Endothelial cell of umbilical vein (primary cell): Measurements from ENCODE around the gene IL6. TPM values are rescaled to one million over a fixed set of nuclear protein-coding genes. Genes with fewer than 3 reads are reported as not detected.

Source experiments
- BruUV-seq: library from RNA; stranded (reverse); fragments of 400-500 nt; replicated peaks from 2 replicates; lab custom pipeline; 2021; lab: Mats Ljungman, UMichigan
- CTCF ChIA-PET: fragments of 300-600, 350-600 bp; sonication (Branson Sonifier 250); formaldehyde crosslinking; loops from one replicate; lab custom pipeline; 2021; ENCODE audit warnings: antibody characterized with exemption, inconsistent platforms; lab: Charles Lee
- POLR2A ChIA-PET: fragments of 300-600, 350-600 bp; sonication (Branson Sonifier 250); formaldehyde crosslinking; loops from one replicate; lab custom pipeline; 2021; ENCODE audit warnings: antibody characterized with exemption, inconsistent platforms; lab: Charles Lee
- DNase-seq: peaks from one replicate; pipeline ENCODE4 v3.0.0-alpha.2; 2011; ENCODE audit warnings: low read depth, low spot score
- FAIRE-seq: peaks from 2 replicates; lab custom pipeline; 2011; peaks lifted over from hg19 to GRCh38; lab: Jason Lieb, UNC
- H2AFZ ChIP-seq: 2 replicates; pipeline ENCODE4 v1.6.0; 2012; ENCODE audit warnings: low read depth, low read length, control low read depth, inconsistent platforms
- H3K27ac ChIP-seq: 2 replicates; pipeline ENCODE4 v1.5.1; 2011; ENCODE audit warnings: low read depth, mild to moderate bottlenecking, control low read depth, low read length, moderate library complexity; ENCODE audit not compliant: insufficient read depth
- H3K27me3 ChIP-seq, 2 experiments: 2 replicates each; pipeline versions ENCODE4 v1.6.0 to v1.6.1; 2011; ENCODE audit warnings: low read length in 2 of 2, mixed read lengths in 1 of 2; ENCODE audit not compliant: control insufficient read depth in 2 of 2, insufficient read depth in 2 of 2
- H3K36me3 ChIP-seq, 2 experiments: 2 replicates in 1 of 2; 3 replicates in 1 of 2; pipeline ENCODE4 v1.5.1; 2011; ENCODE audit warnings: low read length in 2 of 2, mild to moderate bottlenecking in 1 of 2, moderate library complexity in 1 of 2; ENCODE audit not compliant: control insufficient read depth in 2 of 2, insufficient read depth in 2 of 2; ENCODE audit errors: extremely low read depth in 1 of 2
- H3K4me1 ChIP-seq: 3 replicates; pipeline ENCODE4 v1.5.1; 2011; ENCODE audit warnings: mild to moderate bottlenecking, low read length; ENCODE audit not compliant: control insufficient read depth, insufficient read depth; ENCODE audit errors: extremely low read depth
- H3K4me2 ChIP-seq: 2 replicates; pipeline ENCODE4 v1.6.1; 2011; ENCODE audit warnings: low read length, control low read depth, mixed read lengths; ENCODE audit not compliant: insufficient read depth
- H3K4me3 ChIP-seq, 3 experiments: fragments of 200-600 bp in 1 of 3; sonication (generic), shearing (Covaris generic) in 1 of 3; replicated peaks in 1 of 3; 2 replicates each; pipeline ENCODE4 v1.5.1; 2011 to 2016; ENCODE audit warnings: control low read depth in 3 of 3, low read length in 3 of 3, mild to moderate bottlenecking in 2 of 3, inconsistent platforms in 1 of 3, low read depth in 1 of 3, moderate library complexity in 1 of 3; ENCODE audit not compliant: insufficient read depth in 1 of 3
- H3K79me2 ChIP-seq: 2 replicates; pipeline ENCODE4 v1.6.0; 2012; ENCODE audit warnings: low read length, inconsistent platforms; ENCODE audit not compliant: control insufficient read depth, insufficient read depth
- H3K9ac ChIP-seq: replicated peaks from 2 replicates; pipeline ENCODE3; 2011; ENCODE audit warnings: low read length, control low read depth; ENCODE audit not compliant: insufficient read depth; ENCODE audit errors: extremely low read depth
- H3K9me1 ChIP-seq: replicated peaks from 3 replicates; pipeline ENCODE4 v1.6.0; 2011; ENCODE audit warnings: mild to moderate bottlenecking, low read length; ENCODE audit not compliant: control insufficient read depth, insufficient read depth; ENCODE audit errors: extremely low read depth
- H3K9me3 ChIP-seq: replicated peaks from 2 replicates; pipeline ENCODE4 v1.5.1; 2012; ENCODE audit warnings: low read length, inconsistent platforms; ENCODE audit not compliant: control insufficient read depth, insufficient read depth
- H4K20me1 ChIP-seq: replicated peaks from 2 replicates; pipeline ENCODE3; 2011; ENCODE audit warnings: mild to moderate bottlenecking, low read length; ENCODE audit not compliant: control insufficient read depth, insufficient read depth; ENCODE audit errors: extremely low read depth
- CTCF ChIP-seq, 2 donors: IDR thresholded peaks; 1 replicate in 1 of 2; 2 replicates in 1 of 2; pipeline ENCODE4 v1.5.1; 2011; ENCODE audit warnings: low read length in 2 of 2, mild to moderate bottlenecking in 2 of 2, moderate library complexity in 2 of 2, control low read depth in 1 of 2, inconsistent platforms in 1 of 2, low read depth in 1 of 2; ENCODE audit not compliant: insufficient read depth in 1 of 2; ENCODE audit errors: extremely low read depth in 1 of 2
- EZH2 ChIP-seq: IDR thresholded peaks from 2 replicates; pipeline ENCODE4 v1.6.1; 2012; ENCODE audit warnings: borderline replicate concordance, low read depth, mild to moderate bottlenecking, moderate library complexity, low read length, inconsistent platforms; ENCODE audit not compliant: severe bottlenecking
- FOS ChIP-seq: IDR thresholded peaks from 2 replicates; pipeline ENCODE4 v1.6.1; 2011; ENCODE audit warnings: mild to moderate bottlenecking, low read length, moderate library complexity, borderline replicate concordance; ENCODE audit not compliant: insufficient read depth
- GATA2 ChIP-seq: IDR thresholded peaks from 2 replicates; pipeline ENCODE4 v1.7.0; 2011; ENCODE audit warnings: low read depth, mild to moderate bottlenecking, moderate library complexity, mixed read lengths, low read length; ENCODE audit not compliant: insufficient read length, insufficient read depth
- JUN ChIP-seq: IDR thresholded peaks from 2 replicates; pipeline ENCODE4 v1.6.1; 2011; ENCODE audit warnings: borderline replicate concordance, low read depth; ENCODE audit not compliant: insufficient read length, insufficient read depth
- MYC ChIP-seq: IDR thresholded peaks from one replicate; pipeline ENCODE4 v1.6.1; 2011; ENCODE audit warnings: mild to moderate bottlenecking, low read depth, low read length
- POLR2A ChIP-seq: IDR thresholded peaks from 2 replicates; pipeline ENCODE4 v1.6.1; 2012; ENCODE audit warnings: low read depth, mild to moderate bottlenecking, control low read depth, low read length
- POLR2AphosphoS5 ChIP-seq: IDR thresholded peaks from 2 replicates; pipeline ENCODE4 v1.6.1; 2012; ENCODE audit warnings: low read depth, mild to moderate bottlenecking, control low read depth, low read length, moderate library complexity; ENCODE audit not compliant: insufficient read depth
- dilution Hi-C: fragments of 300-500 bp; cut with MboI; formaldehyde crosslinking; loops from one replicate; pipeline ENCODE4 v1.15.0; 2019; ENCODE audit warnings: low sequenced_read_pairs; ENCODE audit not compliant: extremely low pct_ligation_motif_present
- intact Hi-C: fragments of 100-400 bp; cut with micrococcal nuclease; formaldehyde crosslinking; loops from one replicate; pipeline ENCODE4 v1.10.0; 2022
- polyA plus RNA-seq, 4 experiments: library from polyadenylated mRNA; depleted of rRNA in 3 of 4; stranded (reverse) in 3 of 4; unstranded in 1 of 4; fragments of >200 nt; gene quantifications; 2 replicates each; pipeline versions ENCODE4 v1.2.1 to v1.2.3, GENCODE V29; 2011 to 2012; ENCODE audit warnings: missing spikeins in 1 of 4
- total RNA-seq: library from RNA; stranded (reverse); gene quantifications from 2 replicates; pipeline ENCODE4 v1.2.3, GENCODE V29; 2021
- TF ChIP-seq, protein P1 (sequence below): IDR thresholded peaks from 2 replicates; pipeline ENCODE4 v1.6.1; 2011; ENCODE audit not compliant: insufficient read depth, insufficient read length

The IL6 gene
- total and polyA plus RNA-seq, 2 donors (not counting 3 experiments of a cell fraction or from before 2014, with no cell fraction given), result 11.0 to 16.5 TPM

DNA sequence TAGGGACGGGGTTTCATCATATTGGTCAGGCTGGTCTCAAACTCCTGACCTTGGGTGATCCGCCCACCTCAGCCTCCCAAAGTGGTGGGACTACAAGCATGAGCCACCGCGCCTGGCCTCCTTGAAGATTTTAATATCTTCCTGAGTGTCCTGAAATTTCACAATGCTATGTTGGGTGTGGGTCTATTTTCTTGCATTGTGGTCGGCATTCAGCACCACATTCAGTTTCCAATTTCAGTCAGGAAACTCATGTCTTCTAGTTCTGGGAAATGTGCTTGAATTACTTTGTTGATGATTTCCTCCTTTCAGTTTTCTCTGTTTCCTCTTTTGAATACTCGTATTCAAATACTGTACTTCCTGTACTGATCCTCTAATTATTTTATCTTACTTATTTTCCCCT lies 49.3 kb upstream of the IL6 start:
- Histone ChIP-seq H3K4me1 (peaks cover 43% of the 10 kb centered on the region), H3K27me3 (no peaks in the 10 kb centered on the region), H3K4me3 (no peak overlapping the region), H4K20me1 (no peaks in the 10 kb centered on the region), H3K9ac (no peak overlapping the region), H3K79me2 (no peaks in the 10 kb centered on the region), H3K27ac (no peak overlapping the region), H3K36me3 (no peaks in the 10 kb centered on the region), H3K9me1 (no peaks in the 10 kb centered on the region), H2AFZ (peak overlapping the region; percentile 32), H3K9me3 (no peaks in the 10 kb centered on the region), H3K4me2 (no peak overlapping the region)
- ChIA-PET CTCF (interaction anchor here (0.9 to 1.7 kb wide), 7 partner anchors 10 to 105 kb away, joined by 3 to 9 read pairs (median 4); partner anchors contain the start of gene IL6), POLR2A (no interaction called here)
- intact Hi-C loops, result loop anchor here (2.0 kb wide), 2 partner anchors 17 to 45 kb away; no protein-coding TSS in a partner anchor
- no TSS peak for BruUV-seq
- no peak for FAIRE-seq
- dilution Hi-C loops, result no loop called here
- TF ChIP-seq, protein P1, sequence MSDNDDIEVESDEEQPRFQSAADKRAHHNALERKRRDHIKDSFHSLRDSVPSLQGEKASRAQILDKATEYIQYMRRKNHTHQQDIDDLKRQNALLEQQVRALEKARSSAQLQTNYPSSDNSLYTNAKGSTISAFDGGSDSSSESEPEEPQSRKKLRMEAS, result no peak
- TF ChIP-seq POLR2A (no peak), GATA2 (no peak), EZH2 (no peak), MYC (no peak), POLR2AphosphoS5 (no peak), CTCF (IDR thresholded peaks at IDR 0.05; ENCODE audit: extremely low read depth in 1 of 2, insufficient read depth in 1 of 2, low read depth in 1 of 2, low read length in 2 of 2) (no peak), JUN (no peak), FOS (no peak)
- no peak for DNase-seq
